ENCODE data around the gene NCAM2. TPM values are rescaled to one million over a fixed set of nuclear protein-coding genes. Genes with fewer than 3 reads are reported as not detected.

NCAM2 gene
- total RNA-seq, 1 donor from 2014 or later = 0.84 TPM

- H3K27ac ChIP-seq = no peak overlapping the region
- no peak for DNase-seq (ENCODE audit: low spot score)
- H3K4me1 ChIP-seq = no peaks in the 10 kb centered on the region
- H3K9ac ChIP-seq = no peak overlapping the region
- Mint-ChIP-seq H3K4me3 (no peak overlapping the region), H3K27me3 (ENCODE audit: insufficient read depth, low read depth) (no peaks in the 10 kb centered on the region), H3K27ac (no peak overlapping the region), H3K9me3 (no peaks in the 10 kb centered on the region), H3K36me3 (no peaks in the 10 kb centered on the region), H3K4me1 (no peaks in the 10 kb centered on the region)
- no peaks in the 10 kb centered on the region for H3K79me2 ChIP-seq (ENCODE audit: low read depth)
- H4K20me1 ChIP-seq (ENCODE audit: low read depth) = no peaks in the 10 kb centered on the region
- H3F3A ChIP-seq (ENCODE audit: low read depth) = no peaks in the 10 kb centered on the region
- H3K4me2 ChIP-seq = no peak overlapping the region
- no peaks in the 10 kb centered on the region for H3K27me3 ChIP-seq
- TF ChIP-seq EZH2 (IDR thresholded peaks at IDR 0.05) = no peak
- TF ChIP-seq EZH2phosphoT487 (IDR thresholded peaks at IDR 0.05) = no peak
- TF ChIP-seq, protein P1, sequence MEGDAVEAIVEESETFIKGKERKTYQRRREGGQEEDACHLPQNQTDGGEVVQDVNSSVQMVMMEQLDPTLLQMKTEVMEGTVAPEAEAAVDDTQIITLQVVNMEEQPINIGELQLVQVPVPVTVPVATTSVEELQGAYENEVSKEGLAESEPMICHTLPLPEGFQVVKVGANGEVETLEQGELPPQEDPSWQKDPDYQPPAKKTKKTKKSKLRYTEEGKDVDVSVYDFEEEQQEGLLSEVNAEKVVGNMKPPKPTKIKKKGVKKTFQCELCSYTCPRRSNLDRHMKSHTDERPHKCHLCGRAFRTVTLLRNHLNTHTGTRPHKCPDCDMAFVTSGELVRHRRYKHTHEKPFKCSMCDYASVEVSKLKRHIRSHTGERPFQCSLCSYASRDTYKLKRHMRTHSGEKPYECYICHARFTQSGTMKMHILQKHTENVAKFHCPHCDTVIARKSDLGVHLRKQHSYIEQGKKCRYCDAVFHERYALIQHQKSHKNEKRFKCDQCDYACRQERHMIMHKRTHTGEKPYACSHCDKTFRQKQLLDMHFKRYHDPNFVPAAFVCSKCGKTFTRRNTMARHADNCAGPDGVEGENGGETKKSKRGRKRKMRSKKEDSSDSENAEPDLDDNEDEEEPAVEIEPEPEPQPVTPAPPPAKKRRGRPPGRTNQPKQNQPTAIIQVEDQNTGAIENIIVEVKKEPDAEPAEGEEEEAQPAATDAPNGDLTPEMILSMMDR (IDR thresholded peaks at IDR 0.05) = no peak
- no peaks in the 10 kb centered on the region for H3K36me3 ChIP-seq
- no peak overlapping the region for H2AFZ ChIP-seq (replicated peaks)
- no peaks in the 10 kb centered on the region for H3K9me3 ChIP-seq (ENCODE audit: low read depth)
- H3K4me3 ChIP-seq = no peak overlapping the region
These were observed 281.1 kb downstream of the NCAM2 start for GRCh38 chr21:21279193-21279901.

GRCh38 chr21:21283810-21284209 lies 285.6 kb downstream of the NCAM2 start:
- no peaks in the 10 kb centered on the region for H3K4me1 Mint-ChIP-seq
- H3K9me3 Mint-ChIP-seq = no peaks in the 10 kb centered on the region
- H3K27ac Mint-ChIP-seq = no peak overlapping the region
- H3F3A ChIP-seq (ENCODE audit: low read depth) = no peaks in the 10 kb centered on the region
- no peak for DNase-seq (ENCODE audit: low spot score)
- no peaks in the 10 kb centered on the region for H3K79me2 ChIP-seq (ENCODE audit: low read depth)
- no peaks in the 10 kb centered on the region for H3K9me3 ChIP-seq (ENCODE audit: low read depth)
- no peak overlapping the region for H3K4me3 ChIP-seq
- H3K4me2 ChIP-seq = no peak overlapping the region
- H3K4me3 Mint-ChIP-seq = no peak overlapping the region
- H3K27ac ChIP-seq = no peak overlapping the region
- TF ChIP-seq, protein P1 (IDR thresholded peaks at IDR 0.05) = no peak
- TF ChIP-seq EZH2 (IDR thresholded peaks at IDR 0.05) (no peak), EZH2phosphoT487 (IDR thresholded peaks at IDR 0.05) (no peak)
- no peak overlapping the region for H2AFZ ChIP-seq (replicated peaks)
- no peaks in the 10 kb centered on the region for H3K36me3 ChIP-seq
- no peaks in the 10 kb centered on the region for H3K27me3 Mint-ChIP-seq (ENCODE audit: insufficient read depth, low read depth)
- no peaks in the 10 kb centered on the region for H3K36me3 Mint-ChIP-seq
- no peaks in the 10 kb centered on the region for H3K4me1 ChIP-seq
- H4K20me1 ChIP-seq (ENCODE audit: low read depth) = no peaks in the 10 kb centered on the region
- H3K9ac ChIP-seq = no peak overlapping the region
- no peaks in the 10 kb centered on the region for H3K27me3 ChIP-seq

- Histone ChIP-seq H3K36me3 (no peaks in the 10 kb centered on the region), H2AFZ (replicated peaks) (no peak overlapping the region), H3K4me3 (no peak overlapping the region), H3K4me1 (no peaks in the 10 kb centered on the region), H3K27ac (no peak overlapping the region), H3K9ac (no peak overlapping the region), H4K20me1 (ENCODE audit: low read depth) (no peaks in the 10 kb centered on the region), H3F3A (ENCODE audit: low read depth) (no peaks in the 10 kb centered on the region), H3K9me3 (ENCODE audit: low read depth) (no peaks in the 10 kb centered on the region), H3K79me2 (ENCODE audit: low read depth) (no peaks in the 10 kb centered on the region), H3K27me3 (no peaks in the 10 kb centered on the region), H3K4me2 (no peak overlapping the region)
- Mint-ChIP-seq H3K4me1 (no peaks in the 10 kb centered on the region), H3K27me3 (ENCODE audit: insufficient read depth, low read depth) (peaks cover 2% of the 10 kb centered on the region), H3K27ac (no peak overlapping the region), H3K36me3 (no peaks in the 10 kb centered on the region), H3K9me3 (no peaks in the 10 kb centered on the region), H3K4me3 (no peak overlapping the region)
- TF ChIP-seq EZH2 (IDR thresholded peaks at IDR 0.05) (no peak), EZH2phosphoT487 (IDR thresholded peaks at IDR 0.05) (no peak)
- TF ChIP-seq, protein P1 (IDR thresholded peaks at IDR 0.05) = no peak
- no peak for DNase-seq (ENCODE audit: low spot score)
These were observed 288.1 kb downstream of the NCAM2 start for GRCh38 chr21:21286170-21286798.

All from neural progenitor cell (in vitro differentiated cells).